GM18507 (cell line): Measurements from ENCODE around the gene C6orf132.
"Not testable (repeated sequence)": the region's sequence is repeated elsewhere in the genome, so short reads cannot be mapped to it uniquely, and the experiment has no call there.

ENCODE experiments used
- DNase-seq: peaks from one replicate; pipeline ENCODE4 v3.0.0; 2011; ENCODE audit warnings: low read depth; ENCODE audit not compliant: insufficient read length; ENCODE audit errors: extremely low spot score
- FAIRE-seq: peaks from 2 replicates; lab custom pipeline; 2011; peaks lifted over from hg19 to GRCh38; lab: Jason Lieb, UNC

C6orf132 gene

GRCh38 chr6:42165016-42165415, 22.6 kb upstream of the C6orf132 start:
- DNase-seq (no peak), FAIRE-seq (no peak)

- DNase-seq (no peak), FAIRE-seq (no peak)
These were observed 21.6 kb upstream of the C6orf132 start for GRCh38 chr6:42163981-42164380.

- FAIRE-seq, result no peak
These were observed 20.4 kb upstream of the C6orf132 start for GRCh38 chr6:42162812-42163211.

GRCh38 chr6:42162384-42162783, 20.0 kb upstream of the C6orf132 start:
- no peak for FAIRE-seq

More at GRCh38 chr6:42162812-42163211, 20.4 kb upstream of the C6orf132 start:
- DNase-seq, result no peak

GRCh38 chr6:42159431-42160024, 17.1 kb upstream of the C6orf132 start:
- DNase-seq, result no peak
- FAIRE-seq, result no peak

More at GRCh38 chr6:42162384-42162783, 20.0 kb upstream of the C6orf132 start:
- no peak for DNase-seq

- FAIRE-seq (no peak), DNase-seq (no peak)
These were observed 16.2 kb upstream of the C6orf132 start for GRCh38 chr6:42158631-42159030.

- FAIRE-seq, result no peak
- no peak for DNase-seq
These were observed 15.6 kb upstream of the C6orf132 start for GRCh38 chr6:42158011-42158410.

GRCh38 chr6:42156638-42157037, 14.2 kb upstream of the C6orf132 start:
- DNase-seq (no peak), FAIRE-seq (no peak)

GRCh38 chr6:42155293-42155692, 12.9 kb upstream of the C6orf132 start:
- DNase-seq (no peak), FAIRE-seq (no peak)

- DNase-seq (no peak), FAIRE-seq (no peak)
These were observed 12.2 kb upstream of the C6orf132 start for GRCh38 chr6:42154461-42155209.

GRCh38 chr6:42153921-42154320, 11.5 kb upstream of the C6orf132 start:
- DNase-seq (no peak), FAIRE-seq (no peak)

- not testable (repeated sequence) for DNase-seq, FAIRE-seq
These were observed 10.3 kb upstream of the C6orf132 start for GRCh38 chr6:42152528-42153213.

GRCh38 chr6:42152024-42152423, 9.6 kb upstream of the C6orf132 start:
- no peak for FAIRE-seq
- DNase-seq, result no peak

- FAIRE-seq, result no peak
These were observed 7.8 kb upstream of the C6orf132 start for GRCh38 chr6:42150254-42150653.

GRCh38 chr6:42148058-42148457, 5.6 kb upstream of the C6orf132 start:
- DNase-seq, result no peak
- no peak for FAIRE-seq

More at GRCh38 chr6:42150254-42150653, 7.8 kb upstream of the C6orf132 start:
- DNase-seq, result no peak

GRCh38 chr6:42147138-42147562, 4.7 kb upstream of the C6orf132 start:
- FAIRE-seq (no peak), DNase-seq (no peak)

- DNase-seq (no peak), FAIRE-seq (no peak)
These were observed 760 bp downstream of the C6orf132 start for GRCh38 chr6:42141603-42142117.

- FAIRE-seq (no peak), DNase-seq (no peak)
These were observed 1.4 kb downstream of the C6orf132 start for GRCh38 chr6:42140756-42141602.

- no peak for FAIRE-seq
- no peak for DNase-seq
These were observed 2.4 kb downstream of the C6orf132 start for GRCh38 chr6:42140032-42140431.
